Esophagus muscularis mucosa (tissue), 3 donors: ENCODE measurements around the gene KRT13.
A peak's percentile ranks its signal among the peaks of the same experiment; 100 is the strongest.

ENCODE experiments used
- POLR2A ChIP-seq: fragments of 450-650 bp; IDR thresholded peaks from one replicate; pipeline ENCODE4 v1.6.1; 2017; ENCODE audit warnings: antibody characterized with exemption, moderate library complexity, mild to moderate bottlenecking, low read depth
- POLR2AphosphoS5 ChIP-seq, 2 donors: sonication (generic); formaldehyde crosslinking; IDR thresholded peaks; one replicate each; pipeline ENCODE4 v1.6.1; 2017; ENCODE audit warnings: antibody characterized with exemption in 2 of 2
- TF ChIP-seq, protein P1 (sequence below), 3 experiments: fragments of 200-600 bp in 2 of 3; fragments of 450-650 bp in 1 of 3; sonication (generic) in 2 of 3; IDR thresholded peaks; one replicate each; pipeline ENCODE4 v1.5.1; 2017 to 2019; ENCODE audit warnings: antibody characterized with exemption in 3 of 3, mild to moderate bottlenecking in 2 of 3, moderate library complexity in 1 of 3

- TF ChIP-seq POLR2AphosphoS5 (IDR thresholded peaks at IDR 0.05) = peak in 1 of 2 donors; percentile 9
- TF ChIP-seq, protein P1, sequence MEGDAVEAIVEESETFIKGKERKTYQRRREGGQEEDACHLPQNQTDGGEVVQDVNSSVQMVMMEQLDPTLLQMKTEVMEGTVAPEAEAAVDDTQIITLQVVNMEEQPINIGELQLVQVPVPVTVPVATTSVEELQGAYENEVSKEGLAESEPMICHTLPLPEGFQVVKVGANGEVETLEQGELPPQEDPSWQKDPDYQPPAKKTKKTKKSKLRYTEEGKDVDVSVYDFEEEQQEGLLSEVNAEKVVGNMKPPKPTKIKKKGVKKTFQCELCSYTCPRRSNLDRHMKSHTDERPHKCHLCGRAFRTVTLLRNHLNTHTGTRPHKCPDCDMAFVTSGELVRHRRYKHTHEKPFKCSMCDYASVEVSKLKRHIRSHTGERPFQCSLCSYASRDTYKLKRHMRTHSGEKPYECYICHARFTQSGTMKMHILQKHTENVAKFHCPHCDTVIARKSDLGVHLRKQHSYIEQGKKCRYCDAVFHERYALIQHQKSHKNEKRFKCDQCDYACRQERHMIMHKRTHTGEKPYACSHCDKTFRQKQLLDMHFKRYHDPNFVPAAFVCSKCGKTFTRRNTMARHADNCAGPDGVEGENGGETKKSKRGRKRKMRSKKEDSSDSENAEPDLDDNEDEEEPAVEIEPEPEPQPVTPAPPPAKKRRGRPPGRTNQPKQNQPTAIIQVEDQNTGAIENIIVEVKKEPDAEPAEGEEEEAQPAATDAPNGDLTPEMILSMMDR (IDR thresholded peaks at IDR 0.05) = no peak
- TF ChIP-seq POLR2A = no peak
Observed at GRCh38 chr17:41547921-41548843, 42.8 kb upstream of the KRT13 start.
